Stomach (tissue), 4 donors: ENCODE results near the gene H2BK1.

Experiments used
- CTCF ChIP-seq, 7 experiments: fragments of 450-650 bp in 4 of 7; fragments of 200-600 bp in 3 of 7; sonication (generic) in 3 of 7; IDR thresholded peaks; one replicate each; pipeline ENCODE4 v1.5.1; 2016 to 2019; ENCODE audit warnings: antibody characterized with exemption in 7 of 7, control low read depth in 2 of 7, mild to moderate bottlenecking in 1 of 7
- EP300 ChIP-seq: sonication (generic); formaldehyde crosslinking; IDR thresholded peaks from one replicate; pipeline ENCODE4 v1.6.1; 2017; ENCODE audit warnings: antibody characterized with exemption
- POLR2AphosphoS5 ChIP-seq, 3 donors: sonication (generic); formaldehyde crosslinking; IDR thresholded peaks; one replicate each; pipeline ENCODE4 v1.6.1; 2016; ENCODE audit warnings: antibody characterized with exemption in 3 of 3

- TF ChIP-seq CTCF (IDR thresholded peaks at IDR 0.05) (no peak), POLR2AphosphoS5 (IDR thresholded peaks at IDR 0.05) (no peak), EP300 (no peak)
Observed at GRCh38 chr7:151213826-151214225, 3.5 kb upstream of the H2BK1 start.
